Measurements from ENCODE around the gene C3orf22. TPM values are rescaled to one million over a fixed set of nuclear protein-coding genes. Genes with fewer than 3 reads are reported as not detected.

Gene C3orf22
- total and polyA plus RNA-seq, 5 donors from 2014 or later = not detected

GRCh38 chr3:126550488-126551051, 8.2 kb downstream of the C3orf22 start:
- no peaks in the 10 kb centered on the region for H3K4me1 ChIP-seq (ENCODE audit: control insufficient read depth, insufficient read depth, low read length, poor library complexity, severe bottlenecking)
- no peaks in the 10 kb centered on the region for H3K36me3 Mint-ChIP-seq
- H3K27ac ChIP-seq (ENCODE audit: insufficient read depth, low read length, poor library complexity, severe bottlenecking) = no peak overlapping the region
- no peak overlapping the region for H3K4me3 ChIP-seq (ENCODE audit: low read depth, low read length)
- H3K4me1 Mint-ChIP-seq = no peaks in the 10 kb centered on the region
- no peak overlapping the region for H3K4me3 Mint-ChIP-seq
- H3K9me3 Mint-ChIP-seq = no peaks in the 10 kb centered on the region
- H3K9me3 ChIP-seq (ENCODE audit: control insufficient read depth in 2 of 2, low read length in 2 of 2) = no peaks in the 10 kb centered on the region
- DNase-seq = no peak
- no peak for ATAC-seq (ENCODE audit: low read depth in 2 of 2)
- H3K27me3 Mint-ChIP-seq = peaks cover 13% of the 10 kb centered on the region
- H3K36me3 ChIP-seq (ENCODE audit: control insufficient read depth, insufficient read depth, low read length) = no peaks in the 10 kb centered on the region
- no peak overlapping the region for H3K27ac Mint-ChIP-seq
- H3K27me3 ChIP-seq (ENCODE audit: control insufficient read depth, insufficient read depth, low read length) = no peaks in the 10 kb centered on the region

- H3K9me3 Mint-ChIP-seq = no peaks in the 10 kb centered on the region
- no peak for ATAC-seq (ENCODE audit: low read depth in 2 of 2)
- peaks cover 13% of the 10 kb centered on the region for H3K27me3 Mint-ChIP-seq
- H3K9me3 ChIP-seq (ENCODE audit: control insufficient read depth in 2 of 2, low read length in 2 of 2) = no peaks in the 10 kb centered on the region
- DNase-seq = no peak
- H3K4me1 ChIP-seq (ENCODE audit: control insufficient read depth, insufficient read depth, low read length, poor library complexity, severe bottlenecking) = no peaks in the 10 kb centered on the region
- no peaks in the 10 kb centered on the region for H3K36me3 ChIP-seq (ENCODE audit: control insufficient read depth, insufficient read depth, low read length)
- H3K4me3 Mint-ChIP-seq = no peak overlapping the region
- H3K4me1 Mint-ChIP-seq = no peaks in the 10 kb centered on the region
- H3K27ac Mint-ChIP-seq = no peak overlapping the region
- H3K27ac ChIP-seq (ENCODE audit: insufficient read depth, low read length, poor library complexity, severe bottlenecking) = no peak overlapping the region
- no peaks in the 10 kb centered on the region for H3K36me3 Mint-ChIP-seq
- no peaks in the 10 kb centered on the region for H3K27me3 ChIP-seq (ENCODE audit: control insufficient read depth, insufficient read depth, low read length)
- H3K4me3 ChIP-seq (ENCODE audit: low read depth, low read length) = no peak overlapping the region
These were observed 8.8 kb downstream of the C3orf22 start for GRCh38 chr3:126549861-126550487.

GRCh38 chr3:126548556-126549466, 9.9 kb downstream of the C3orf22 start:
- Mint-ChIP-seq H3K27ac (no peak overlapping the region), H3K27me3 (peaks cover 13% of the 10 kb centered on the region)

GRCh38 chr3:126547721-126548120, 11.0 kb downstream of the C3orf22 start:
- no peak overlapping the region for H3K4me3 Mint-ChIP-seq
- H3K36me3 Mint-ChIP-seq = no peaks in the 10 kb centered on the region
- Histone ChIP-seq H3K4me3 (ENCODE audit: low read depth, low read length) (no peak overlapping the region), H3K27me3 (ENCODE audit: control insufficient read depth, insufficient read depth, low read length) (no peaks in the 10 kb centered on the region), H3K9me3 (ENCODE audit: control insufficient read depth in 2 of 2, low read length in 2 of 2) (no peaks in the 10 kb centered on the region), H3K4me1 (ENCODE audit: control insufficient read depth, insufficient read depth, low read length, poor library complexity, severe bottlenecking) (no peaks in the 10 kb centered on the region), H3K36me3 (ENCODE audit: control insufficient read depth, insufficient read depth, low read length) (no peaks in the 10 kb centered on the region), H3K27ac (ENCODE audit: insufficient read depth, low read length, poor library complexity, severe bottlenecking) (no peak overlapping the region)
- no peak overlapping the region for H3K27ac Mint-ChIP-seq
- peaks cover 10% of the 10 kb centered on the region for H3K27me3 Mint-ChIP-seq
- peaks cover 0 to 2% (median 0%) of the 10 kb centered on the region in 7 donors for H3K9me3 Mint-ChIP-seq
- DNase-seq (no peak), ATAC-seq (ENCODE audit: low read depth in 2 of 2) (no peak)
- H3K4me1 Mint-ChIP-seq = no peaks in the 10 kb centered on the region

More at GRCh38 chr3:126548556-126549466, 9.9 kb downstream of the C3orf22 start:
- no peak overlapping the region for H3K27ac ChIP-seq (ENCODE audit: insufficient read depth, low read length, poor library complexity, severe bottlenecking)
- no peaks in the 10 kb centered on the region for H3K27me3 ChIP-seq (ENCODE audit: control insufficient read depth, insufficient read depth, low read length)
- no peaks in the 10 kb centered on the region for H3K9me3 ChIP-seq (ENCODE audit: control insufficient read depth in 2 of 2, low read length in 2 of 2)
- Mint-ChIP-seq H3K9me3 (no peaks in the 10 kb centered on the region), H3K36me3 (no peaks in the 10 kb centered on the region), H3K4me3 (no peak overlapping the region), H3K4me1 (no peaks in the 10 kb centered on the region)
- H3K36me3 ChIP-seq (ENCODE audit: control insufficient read depth, insufficient read depth, low read length) = no peaks in the 10 kb centered on the region
- no peaks in the 10 kb centered on the region for H3K4me1 ChIP-seq (ENCODE audit: control insufficient read depth, insufficient read depth, low read length, poor library complexity, severe bottlenecking)
- DNase-seq = no peak
- no peak overlapping the region for H3K4me3 ChIP-seq (ENCODE audit: low read depth, low read length)
- ATAC-seq (ENCODE audit: low read depth in 2 of 2) = no peak

GRCh38 chr3:126546549-126547239, 12.0 kb downstream of the C3orf22 start:
- peaks cover 10% of the 10 kb centered on the region for H3K27me3 Mint-ChIP-seq
- peaks cover 0 to 2% (median 0%) of the 10 kb centered on the region in 7 donors for H3K9me3 Mint-ChIP-seq
- H3K27ac ChIP-seq (ENCODE audit: insufficient read depth, low read length, poor library complexity, severe bottlenecking) = no peak overlapping the region
- DNase-seq (no peak), ATAC-seq (ENCODE audit: low read depth in 2 of 2) (no peak)
- H3K27me3 ChIP-seq (ENCODE audit: control insufficient read depth, insufficient read depth, low read length) = no peaks in the 10 kb centered on the region
- H3K9me3 ChIP-seq (ENCODE audit: control insufficient read depth in 2 of 2, low read length in 2 of 2) = no peaks in the 10 kb centered on the region
- H3K4me3 Mint-ChIP-seq = no peak overlapping the region
- no peak overlapping the region for H3K4me3 ChIP-seq (ENCODE audit: low read depth, low read length)
- no peaks in the 10 kb centered on the region for H3K36me3 Mint-ChIP-seq
- no peaks in the 10 kb centered on the region for H3K36me3 ChIP-seq (ENCODE audit: control insufficient read depth, insufficient read depth, low read length)
- H3K4me1 Mint-ChIP-seq = no peaks in the 10 kb centered on the region
- no peak overlapping the region for H3K27ac Mint-ChIP-seq
- no peaks in the 10 kb centered on the region for H3K4me1 ChIP-seq (ENCODE audit: control insufficient read depth, insufficient read depth, low read length, poor library complexity, severe bottlenecking)

GRCh38 chr3:126546013-126546412, 12.7 kb downstream of the C3orf22 start:
- Histone ChIP-seq H3K27ac (ENCODE audit: insufficient read depth, low read length, poor library complexity, severe bottlenecking) (no peak overlapping the region), H3K4me3 (ENCODE audit: low read depth, low read length) (no peak overlapping the region), H3K4me1 (ENCODE audit: control insufficient read depth, insufficient read depth, low read length, poor library complexity, severe bottlenecking) (no peaks in the 10 kb centered on the region), H3K27me3 (ENCODE audit: control insufficient read depth, insufficient read depth, low read length) (no peaks in the 10 kb centered on the region), H3K36me3 (ENCODE audit: control insufficient read depth, insufficient read depth, low read length) (no peaks in the 10 kb centered on the region), H3K9me3 (ENCODE audit: control insufficient read depth in 2 of 2, low read length in 2 of 2) (no peaks in the 10 kb centered on the region)
- Mint-ChIP-seq H3K4me1 (no peaks in the 10 kb centered on the region), H3K36me3 (no peaks in the 10 kb centered on the region), H3K9me3 (peaks cover 0 to 2% (median 0%) of the 10 kb centered on the region in 7 donors), H3K27me3 (peaks cover 10% of the 10 kb centered on the region), H3K27ac (no peak overlapping the region), H3K4me3 (no peak overlapping the region)
- DNase-seq (no peak), ATAC-seq (ENCODE audit: low read depth in 2 of 2) (no peak)

GRCh38 chr3:126545544-126545943, 13.2 kb downstream of the C3orf22 start:
- Mint-ChIP-seq H3K36me3 (no peaks in the 10 kb centered on the region), H3K9me3 (peaks cover 0 to 2% (median 0%) of the 10 kb centered on the region in 7 donors), H3K4me1 (peaks cover 0 to 2% (median 0%) of the 10 kb centered on the region in 4 donors), H3K27ac (no peak overlapping the region), H3K27me3 (peaks cover 10% of the 10 kb centered on the region), H3K4me3 (no peak overlapping the region)
- Histone ChIP-seq H3K27ac (ENCODE audit: insufficient read depth, low read length, poor library complexity, severe bottlenecking) (no peak overlapping the region), H3K36me3 (ENCODE audit: control insufficient read depth, insufficient read depth, low read length) (no peaks in the 10 kb centered on the region), H3K9me3 (ENCODE audit: control insufficient read depth in 2 of 2, low read length in 2 of 2) (no peaks in the 10 kb centered on the region), H3K27me3 (ENCODE audit: control insufficient read depth, insufficient read depth, low read length) (no peaks in the 10 kb centered on the region), H3K4me3 (ENCODE audit: low read depth, low read length) (no peak overlapping the region), H3K4me1 (ENCODE audit: control insufficient read depth, insufficient read depth, low read length, poor library complexity, severe bottlenecking) (no peaks in the 10 kb centered on the region)
- DNase-seq (no peak), ATAC-seq (ENCODE audit: low read depth in 2 of 2) (no peak)

Measured in CD4-positive, CD25-positive, alpha-beta regulatory T cell (primary cell).